Activated CD4-positive, alpha-beta memory T cell treated with anti-CD3 and anti-CD28 coated beads, Interleukin-2, amount 10 ng/mL, durations not matched to agents 7 days and 5 days (primary cell): ENCODE results near the gene GAL3ST1. TPM values are rescaled to one million over a fixed set of nuclear protein-coding genes. Genes with fewer than 3 reads are reported as not detected.
"Not testable (repeated sequence)": the region's sequence is repeated elsewhere in the genome, so short reads cannot be mapped to it uniquely, and the experiment has no call there.

Experiments used
- CTCF ChIA-PET: fragments of 350-600 bp; sonication (Branson Sonifier 250); formaldehyde crosslinking; loops from one replicate; lab custom pipeline; 2021; ENCODE audit warnings: antibody characterized with exemption, inconsistent platforms; lab: Charles Lee
- POLR2A ChIA-PET: fragments of 350-600 bp; sonication (Branson Sonifier 250); formaldehyde crosslinking; loops from one replicate; lab custom pipeline; 2021; ENCODE audit warnings: antibody characterized with exemption; lab: Charles Lee
- DNase-seq: peaks from one replicate; pipeline ENCODE4 v3.0.0-alpha.2; 2020
- H3K27ac Mint-ChIP-seq: one replicate; pipeline ENCODE4 v1.8.0; 2021; ENCODE audit warnings: mild to moderate bottlenecking, mixed read lengths
- H3K27me3 Mint-ChIP-seq: one replicate; pipeline ENCODE4 v1.8.0; 2021; ENCODE audit warnings: mixed read lengths
- H3K36me3 Mint-ChIP-seq: one replicate; pipeline ENCODE4 v1.8.0; 2021; ENCODE audit warnings: low read depth, mixed read lengths
- H3K4me1 Mint-ChIP-seq: one replicate; pipeline ENCODE4 v1.8.0; 2021; ENCODE audit warnings: mixed read lengths
- H3K4me3 Mint-ChIP-seq: one replicate; pipeline ENCODE4 v1.8.0; 2021; ENCODE audit warnings: mild to moderate bottlenecking, mixed read lengths
- H3K9me3 Mint-ChIP-seq: one replicate; pipeline ENCODE4 v1.8.0; 2021; ENCODE audit warnings: mixed read lengths
- total RNA-seq, 2 experiments: library from RNA; stranded (reverse); gene quantifications; one replicate each; pipeline ENCODE4 v1.2.3, GENCODE V29; 2021

Gene GAL3ST1
- total RNA-seq, 2 experiments from 2014 or later: not detected

GRCh38 chr22:30559889-30560288, 14.6 kb downstream of the GAL3ST1 start:
- Mint-ChIP-seq H3K4me1 (no peaks in the 10 kb centered on the region), H3K27me3 (no peaks in the 10 kb centered on the region), H3K36me3 (no peaks in the 10 kb centered on the region), H3K4me3 (no peak overlapping the region), H3K9me3 (no peaks in the 10 kb centered on the region), H3K27ac (no peak overlapping the region)
- ChIA-PET CTCF (no interaction called here), POLR2A (no interaction called here)
- no peak for DNase-seq

GRCh38 chr22:30557243-30557642, 17.2 kb downstream of the GAL3ST1 start:
- ChIA-PET CTCF (no interaction called here), POLR2A (no interaction called here)
- DNase-seq: no peak
- H3K4me3 Mint-ChIP-seq: no peak overlapping the region
- no peaks in the 10 kb centered on the region for H3K36me3 Mint-ChIP-seq
- H3K27ac Mint-ChIP-seq: no peak overlapping the region
- H3K4me1 Mint-ChIP-seq: peaks cover 15% of the 10 kb centered on the region
- no peaks in the 10 kb centered on the region for H3K9me3 Mint-ChIP-seq
- H3K27me3 Mint-ChIP-seq: no peaks in the 10 kb centered on the region

GRCh38 chr22:30556388-30556787, 18.1 kb downstream of the GAL3ST1 start:
- H3K9me3 Mint-ChIP-seq: no peaks in the 10 kb centered on the region
- H3K36me3 Mint-ChIP-seq: no peaks in the 10 kb centered on the region
- peaks cover 15% of the 10 kb centered on the region for H3K4me1 Mint-ChIP-seq
- H3K27me3 Mint-ChIP-seq: no peaks in the 10 kb centered on the region
- DNase-seq: no peak
- ChIA-PET CTCF (no interaction called here), POLR2A (no interaction called here)
- H3K27ac Mint-ChIP-seq: no peak overlapping the region
- H3K4me3 Mint-ChIP-seq: no peak overlapping the region

- H3K4me3 Mint-ChIP-seq: no peak overlapping the region
- DNase-seq: no peak
- H3K4me1 Mint-ChIP-seq: peaks cover 15% of the 10 kb centered on the region
- POLR2A ChIA-PET: no interaction called here
- H3K36me3 Mint-ChIP-seq: no peaks in the 10 kb centered on the region
- H3K27me3 Mint-ChIP-seq: no peaks in the 10 kb centered on the region
- no peak overlapping the region for H3K27ac Mint-ChIP-seq
- no peaks in the 10 kb centered on the region for H3K9me3 Mint-ChIP-seq
- CTCF ChIA-PET: no interaction called here
These were observed 18.9 kb downstream of the GAL3ST1 start for GRCh38 chr22:30555282-30556210.

- CTCF ChIA-PET: no interaction called here
- no peaks in the 10 kb centered on the region for H3K36me3 Mint-ChIP-seq
- H3K4me3 Mint-ChIP-seq: no peak overlapping the region
- H3K4me1 Mint-ChIP-seq: peaks cover 15% of the 10 kb centered on the region
- no peak overlapping the region for H3K27ac Mint-ChIP-seq
- POLR2A ChIA-PET: no interaction called here
- H3K9me3 Mint-ChIP-seq: no peaks in the 10 kb centered on the region
- DNase-seq: no peak
- H3K27me3 Mint-ChIP-seq: no peaks in the 10 kb centered on the region
These were observed 20.5 kb downstream of the GAL3ST1 start for GRCh38 chr22:30553971-30554370.

GRCh38 chr22:30552719-30553118, 21.7 kb downstream of the GAL3ST1 start:
- Mint-ChIP-seq H3K27me3 (peaks cover 1% of the 10 kb centered on the region), H3K36me3 (no peaks in the 10 kb centered on the region), H3K4me1 (peaks cover 15% of the 10 kb centered on the region), H3K4me3 (no peak overlapping the region), H3K27ac (no peak overlapping the region), H3K9me3 (no peaks in the 10 kb centered on the region)
- no peak for DNase-seq
- ChIA-PET POLR2A (interaction anchor here (0.7 kb wide), 1 partner anchor 190 kb away, joined by 3 read pairs; no protein-coding TSS in a partner anchor), CTCF (no interaction called here)

- H3K4me3 Mint-ChIP-seq, DNase-seq, H3K9me3 Mint-ChIP-seq, CTCF ChIA-PET, H3K36me3 Mint-ChIP-seq, POLR2A ChIA-PET, H3K27me3 Mint-ChIP-seq, H3K27ac Mint-ChIP-seq: not testable (repeated sequence)
- H3K4me1 Mint-ChIP-seq: peaks cover 15% of the 10 kb centered on the region
These were observed 22.7 kb downstream of the GAL3ST1 start for GRCh38 chr22:30551813-30552212.

GRCh38 chr22:30547188-30547587, 27.3 kb downstream of the GAL3ST1 start:
- POLR2A ChIA-PET: no interaction called here
- no peaks in the 10 kb centered on the region for H3K9me3 Mint-ChIP-seq
- CTCF ChIA-PET: no interaction called here
- no peaks in the 10 kb centered on the region for H3K36me3 Mint-ChIP-seq
- peaks cover 3% of the 10 kb centered on the region for H3K4me1 Mint-ChIP-seq
- no peak overlapping the region for H3K27ac Mint-ChIP-seq
- no peak for DNase-seq
- peaks cover 21% of the 10 kb centered on the region for H3K27me3 Mint-ChIP-seq
- H3K4me3 Mint-ChIP-seq: no peak overlapping the region

- CTCF ChIA-PET: interaction anchor here (0.6 kb wide), 1 partner anchor 772 kb away, joined by 5 read pairs; no protein-coding TSS in a partner anchor
- no peak within 1 kb of the TSS for H3K4me3 Mint-ChIP-seq
- H3K9me3 Mint-ChIP-seq: no peaks in the 10 kb centered on the region
- DNase-seq: no peak
- POLR2A ChIA-PET: no interaction called here
- peaks cover 3% of the 10 kb centered on the region for H3K4me1 Mint-ChIP-seq
- no peak within 1 kb of the TSS for H3K27ac Mint-ChIP-seq
- H3K27me3 Mint-ChIP-seq: peaks cover 24% of the 10 kb centered on the region
- no peaks in the 10 kb centered on the region for H3K36me3 Mint-ChIP-seq
These were observed 27.8 kb downstream of the GAL3ST1 start, which contains the start of gene SEC14L6 for GRCh38 chr22:30546616-30547015. TSS of gene SEC14L6 (minus strand) at chr22:30546741. CDS start at chr22:30546682, 59 bp downstream.

GRCh38 chr22:30542811-30543188, 31.7 kb downstream of the GAL3ST1 start:
- H3K4me1 Mint-ChIP-seq: peaks cover 3% of the 10 kb centered on the region
- no peak overlapping the region for H3K27ac Mint-ChIP-seq
- peaks cover 41% of the 10 kb centered on the region for H3K27me3 Mint-ChIP-seq
- ChIA-PET CTCF (interaction anchor here (1.2 kb wide), 1 partner anchor 348 kb away, joined by 3 read pairs; no protein-coding TSS in a partner anchor), POLR2A (no interaction called here)
- no peak overlapping the region for H3K4me3 Mint-ChIP-seq
- DNase-seq: no peak
- H3K9me3 Mint-ChIP-seq: no peaks in the 10 kb centered on the region
- H3K36me3 Mint-ChIP-seq: no peaks in the 10 kb centered on the region

GRCh38 chr22:30541961-30542810, 32.3 kb downstream of the GAL3ST1 start:
- H3K27ac Mint-ChIP-seq: no peak overlapping the region
- no peak overlapping the region for H3K4me3 Mint-ChIP-seq
- peaks cover 41% of the 10 kb centered on the region for H3K27me3 Mint-ChIP-seq
- POLR2A ChIA-PET: no interaction called here
- no peaks in the 10 kb centered on the region for H3K36me3 Mint-ChIP-seq
- H3K4me1 Mint-ChIP-seq: peaks cover 3% of the 10 kb centered on the region
- no peak for DNase-seq
- H3K9me3 Mint-ChIP-seq: no peaks in the 10 kb centered on the region
- CTCF ChIA-PET: interaction anchor here (1.2 kb wide), 1 partner anchor 349 kb away, joined by 3 read pairs; no protein-coding TSS in a partner anchor

GRCh38 chr22:30541511-30541910, 33.0 kb downstream of the GAL3ST1 start:
- H3K27ac Mint-ChIP-seq, CTCF ChIA-PET, H3K4me3 Mint-ChIP-seq, H3K9me3 Mint-ChIP-seq, POLR2A ChIA-PET, DNase-seq, H3K4me1 Mint-ChIP-seq, H3K36me3 Mint-ChIP-seq: not testable (repeated sequence)
- peaks cover 41% of the 10 kb centered on the region for H3K27me3 Mint-ChIP-seq

GRCh38 chr22:30539368-30539767, 35.1 kb downstream of the GAL3ST1 start:
- POLR2A ChIA-PET: no interaction called here
- no peaks in the 10 kb centered on the region for H3K36me3 Mint-ChIP-seq

More at GRCh38 chr22:30539368-30539767, 35.1 kb downstream of the GAL3ST1 start:
- no peaks in the 10 kb centered on the region for H3K9me3 Mint-ChIP-seq
- H3K4me3 Mint-ChIP-seq: no peak overlapping the region
- peaks cover 38% of the 10 kb centered on the region for H3K27me3 Mint-ChIP-seq
- CTCF ChIA-PET: no interaction called here
- H3K27ac Mint-ChIP-seq: no peak overlapping the region
- peaks cover 11% of the 10 kb centered on the region for H3K4me1 Mint-ChIP-seq
- no peak for DNase-seq
